ENCODE results near the gene PPP4R3A.
"Not testable (repeated sequence)": the region's sequence is repeated elsewhere in the genome, so short reads cannot be mapped to it uniquely, and the experiment has no call there.

The PPP4R3A gene

GRCh38 chr14:91438845-91439244 lies 71.3 kb downstream of the PPP4R3A start:
- DNase-seq (ENCODE audit: low read depth): no peak

- DNase-seq (ENCODE audit: low read depth): not testable (repeated sequence)
Measured at GRCh38 chr14:91436266-91436665, 73.8 kb downstream of the PPP4R3A start.

- DNase-seq (ENCODE audit: low read depth): no peak
Measured at GRCh38 chr14:91429385-91429784, 80.7 kb downstream of the PPP4R3A start.

GRCh38 chr14:91428931-91429330 lies 81.2 kb downstream of the PPP4R3A start:
- not testable (repeated sequence) for DNase-seq (ENCODE audit: low read depth)

GRCh38 chr14:91425531-91425944 lies 84.6 kb downstream of the PPP4R3A start:
- not testable (repeated sequence) for DNase-seq (ENCODE audit: low read depth)

GRCh38 chr14:91424813-91425530 lies 85.1 kb downstream of the PPP4R3A start:
- no peak for DNase-seq (ENCODE audit: low read depth)

- DNase-seq (ENCODE audit: low read depth): no peak
Measured at GRCh38 chr14:91420686-91421085, 89.4 kb downstream of the PPP4R3A start.

GRCh38 chr14:91419451-91419850 lies 90.7 kb downstream of the PPP4R3A start:
- no peak for DNase-seq (ENCODE audit: low read depth)

GRCh38 chr14:91419044-91419397 lies 91.1 kb downstream of the PPP4R3A start:
- DNase-seq (ENCODE audit: low read depth): peak; percentile 43

GRCh38 chr14:91418387-91419043 lies 91.6 kb downstream of the PPP4R3A start:
- peak; percentile 74 for DNase-seq (ENCODE audit: low read depth)

GRCh38 chr14:91417983-91418386 lies 92.1 kb downstream of the PPP4R3A start:
- peak; percentile 59 for DNase-seq (ENCODE audit: low read depth)

- peak; percentile 74 for DNase-seq (ENCODE audit: low read depth)
Measured at GRCh38 chr14:91417120-91417982, 92.8 kb downstream of the PPP4R3A start, which contains the start of gene CCDC88C. CCDC88C (minus strand) TSS chr14:91417820; CDS start chr14:91417690, 130 bp downstream.

GRCh38 chr14:91416744-91417119 lies 93.4 kb downstream of the PPP4R3A start:
- DNase-seq (ENCODE audit: low read depth): no peak

- peak; percentile 39 for DNase-seq (ENCODE audit: low read depth)
Measured at GRCh38 chr14:91415794-91416743, 94.0 kb downstream of the PPP4R3A start.

- DNase-seq (ENCODE audit: low read depth): no peak
Measured at GRCh38 chr14:91414475-91414833, 95.7 kb downstream of the PPP4R3A start.

- no peak for DNase-seq (ENCODE audit: low read depth)
Measured at GRCh38 chr14:91413547-91414474, 96.3 kb downstream of the PPP4R3A start.

- DNase-seq (ENCODE audit: low read depth): no peak
Measured at GRCh38 chr14:91412939-91413338, 97.2 kb downstream of the PPP4R3A start.

GRCh38 chr14:91410771-91411536 lies 99.2 kb downstream of the PPP4R3A start:
- no peak for DNase-seq (ENCODE audit: low read depth)

- peak; percentile 48 for DNase-seq (ENCODE audit: low read depth)
Measured at GRCh38 chr14:91409928-91410718, 100.0 kb downstream of the PPP4R3A start.

Data from stimulated activated CD4-positive, alpha-beta T cell treated with anti-CD3 and anti-CD28 coated beads, Interleukin-2, amount 100 ng/mL, for 4 hours (primary cell).